Activated B cell treated with CpG ODN at 0.5 μM for 24 hours (primary cell): ENCODE measurements around the gene SPIRE1. TPM values are rescaled to one million over a fixed set of nuclear protein-coding genes. Genes with fewer than 3 reads are reported as not detected.
"Not testable (repeated sequence)": the region's sequence is repeated elsewhere in the genome, so short reads cannot be mapped to it uniquely, and the experiment has no call there.

Experiments
- ATAC-seq: fragments of 200-7000 bp; cut with Tn5 transposase; one replicate; pipeline ENCODE4 v1.10.0; 2021; ENCODE audit warnings: low read depth, mild to moderate bottlenecking, moderate library complexity
- CTCF ChIA-PET: fragments of 350-600 bp; sonication (Branson Sonifier 250); formaldehyde crosslinking; loops from one replicate; lab custom pipeline; 2021; ENCODE audit warnings: antibody characterized with exemption; lab: Charles Lee
- POLR2A ChIA-PET: fragments of 350-600 bp; sonication (Branson Sonifier 250); formaldehyde crosslinking; loops from one replicate; lab custom pipeline; 2021; ENCODE audit warnings: antibody characterized with exemption; lab: Charles Lee
- DNase-seq: peaks from one replicate; pipeline ENCODE4 v3.0.0; 2022
- H3K27ac Mint-ChIP-seq: one replicate; pipeline ENCODE4 v1.8.0; 2020; ENCODE audit warnings: mixed read lengths
- H3K27me3 Mint-ChIP-seq: one replicate; pipeline ENCODE4 v1.8.0; 2021; ENCODE audit warnings: mixed read lengths
- H3K36me3 Mint-ChIP-seq: one replicate; pipeline ENCODE4 v1.8.0; 2021; ENCODE audit warnings: low read depth, mixed read lengths
- H3K4me1 Mint-ChIP-seq: one replicate; pipeline ENCODE4 v1.8.0; 2021; ENCODE audit warnings: mixed read lengths
- H3K4me3 Mint-ChIP-seq: one replicate; pipeline ENCODE4 v1.8.0; 2020; ENCODE audit warnings: mild to moderate bottlenecking, mixed read lengths
- H3K9me3 Mint-ChIP-seq: one replicate; pipeline ENCODE4 v1.8.0; 2020; ENCODE audit warnings: mixed read lengths
- intact Hi-C: fragments of 100-400 bp; cut with micrococcal nuclease; formaldehyde crosslinking; loops from one replicate; pipeline ENCODE4 v1.15.1; 2024
- total RNA-seq: library from RNA; stranded (reverse); gene quantifications from 2 replicates; pipeline ENCODE4 v1.2.3, GENCODE V29; 2022
- TF ChIP-seq, protein P1 (sequence below): fragments of 200-600 bp; IDR thresholded peaks from one replicate; pipeline ENCODE4 v1.8.0; 2022; ENCODE audit warnings: antibody characterized with exemption, mild to moderate bottlenecking

Gene SPIRE1
- total RNA-seq, 1 donor from 2014 or later: 2.5 TPM

DNA sequence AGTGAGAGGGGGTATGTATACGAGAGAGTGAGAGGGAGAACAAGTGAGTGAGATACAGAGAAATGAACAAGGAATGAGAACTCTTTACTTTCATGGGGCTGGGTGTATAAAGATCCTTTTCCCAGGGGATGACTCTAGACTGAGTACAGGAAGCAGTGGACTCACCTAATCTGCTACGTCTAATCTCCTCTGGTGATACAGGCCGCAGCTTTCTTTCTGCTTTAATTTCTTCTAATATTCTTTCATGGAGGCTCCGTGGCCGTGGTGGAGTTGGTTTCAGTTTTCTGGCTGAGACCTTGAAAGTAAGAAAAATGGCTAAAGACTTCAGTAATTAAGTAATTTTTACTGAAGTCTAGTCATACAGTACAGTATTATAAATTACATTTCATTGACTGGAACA, 165.0 kb downstream of the SPIRE1 start:
- Mint-ChIP-seq H3K4me1 (no peaks in the 10 kb centered on the region), H3K27me3 (no peaks in the 10 kb centered on the region), H3K36me3 (no peaks in the 10 kb centered on the region), H3K9me3 (no peaks in the 10 kb centered on the region), H3K27ac (no peak overlapping the region), H3K4me3 (no peak overlapping the region)
- DNase-seq (no peak), ATAC-seq (no peak)
- TF ChIP-seq, protein P1, sequence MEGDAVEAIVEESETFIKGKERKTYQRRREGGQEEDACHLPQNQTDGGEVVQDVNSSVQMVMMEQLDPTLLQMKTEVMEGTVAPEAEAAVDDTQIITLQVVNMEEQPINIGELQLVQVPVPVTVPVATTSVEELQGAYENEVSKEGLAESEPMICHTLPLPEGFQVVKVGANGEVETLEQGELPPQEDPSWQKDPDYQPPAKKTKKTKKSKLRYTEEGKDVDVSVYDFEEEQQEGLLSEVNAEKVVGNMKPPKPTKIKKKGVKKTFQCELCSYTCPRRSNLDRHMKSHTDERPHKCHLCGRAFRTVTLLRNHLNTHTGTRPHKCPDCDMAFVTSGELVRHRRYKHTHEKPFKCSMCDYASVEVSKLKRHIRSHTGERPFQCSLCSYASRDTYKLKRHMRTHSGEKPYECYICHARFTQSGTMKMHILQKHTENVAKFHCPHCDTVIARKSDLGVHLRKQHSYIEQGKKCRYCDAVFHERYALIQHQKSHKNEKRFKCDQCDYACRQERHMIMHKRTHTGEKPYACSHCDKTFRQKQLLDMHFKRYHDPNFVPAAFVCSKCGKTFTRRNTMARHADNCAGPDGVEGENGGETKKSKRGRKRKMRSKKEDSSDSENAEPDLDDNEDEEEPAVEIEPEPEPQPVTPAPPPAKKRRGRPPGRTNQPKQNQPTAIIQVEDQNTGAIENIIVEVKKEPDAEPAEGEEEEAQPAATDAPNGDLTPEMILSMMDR: no peak
- POLR2A ChIA-PET: no interaction called here
- intact Hi-C loops: no loop called here
- CTCF ChIA-PET: no interaction called here

DNA sequence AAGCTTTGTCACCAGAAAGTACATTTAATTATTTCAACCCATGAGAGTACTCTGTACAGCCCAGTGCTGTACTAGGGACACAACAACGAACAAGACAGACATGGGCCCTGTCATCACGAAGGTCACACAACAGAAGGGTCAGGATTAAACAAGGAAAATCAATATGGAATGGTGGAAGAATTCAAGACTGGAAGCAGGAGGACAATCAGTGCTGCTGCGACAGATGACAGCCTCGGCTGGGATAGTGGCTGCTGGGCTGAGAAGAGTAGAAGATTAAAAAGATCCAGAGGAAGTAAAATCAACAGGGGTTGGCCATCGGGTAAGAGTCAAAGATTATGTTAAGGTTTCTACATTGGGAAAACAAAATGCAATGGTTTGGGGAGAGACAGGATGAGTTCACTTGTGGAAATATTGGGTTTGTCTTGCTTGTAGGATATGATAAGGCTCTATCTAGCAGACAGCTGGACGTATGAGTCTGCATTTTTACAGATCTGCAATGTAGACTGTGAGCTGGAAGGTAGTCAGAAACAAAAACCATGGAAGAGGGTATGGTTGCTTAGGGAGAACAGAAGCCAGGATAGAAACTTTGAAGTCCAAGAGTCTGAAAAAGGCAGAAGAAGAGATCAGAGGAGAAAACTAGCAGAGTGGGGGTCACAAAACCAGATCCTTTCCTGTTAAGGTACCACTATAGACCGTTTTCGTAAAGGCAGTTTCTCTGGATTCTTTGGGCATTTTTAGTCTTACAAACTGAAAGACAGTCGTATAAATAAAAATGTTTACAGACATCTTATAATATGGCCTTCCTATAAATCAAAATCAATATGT, 166.1 kb downstream of the SPIRE1 start:
- ChIA-PET CTCF (no interaction called here), POLR2A (no interaction called here)
- no peak for DNase-seq
- Mint-ChIP-seq H3K36me3 (no peaks in the 10 kb centered on the region), H3K4me1 (no peaks in the 10 kb centered on the region), H3K27me3 (no peaks in the 10 kb centered on the region), H3K4me3 (no peak overlapping the region), H3K9me3 (no peaks in the 10 kb centered on the region), H3K27ac (no peak overlapping the region)
- intact Hi-C loops: no loop called here
- ATAC-seq: no peak
- TF ChIP-seq, protein P1: no peak

DNA sequence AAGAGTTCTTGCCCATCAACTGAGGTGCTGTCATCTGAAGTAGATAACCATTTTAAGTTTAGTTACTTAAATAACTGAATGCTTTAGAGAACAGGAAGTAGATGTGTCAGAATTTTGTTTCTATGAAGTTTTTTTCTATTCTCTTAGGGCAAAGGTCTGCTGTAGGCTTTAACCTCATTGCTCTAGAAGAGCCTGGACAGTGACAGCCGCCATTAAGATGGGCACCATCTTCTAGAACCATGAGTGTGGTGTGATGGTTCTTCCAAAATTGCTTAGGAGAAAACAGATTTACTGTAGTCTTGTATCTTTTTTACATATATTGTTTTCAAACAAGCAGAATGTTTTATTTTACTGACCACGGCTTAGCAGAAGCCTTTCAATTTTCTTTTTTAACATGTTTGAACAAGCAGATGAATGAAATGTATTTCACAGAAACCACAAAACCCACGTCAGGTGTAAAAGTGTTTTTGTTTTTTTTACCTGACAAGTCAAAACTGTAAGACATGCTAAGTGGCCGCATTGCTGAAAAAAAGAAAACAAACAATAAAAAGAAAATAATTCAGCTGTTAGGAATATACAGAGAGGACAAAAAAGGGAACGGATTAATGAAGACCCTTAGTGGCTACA, 172.3 kb downstream of the SPIRE1 start:
- H3K27me3 Mint-ChIP-seq: no peaks in the 10 kb centered on the region
- no peaks in the 10 kb centered on the region for H3K36me3 Mint-ChIP-seq
- H3K27ac Mint-ChIP-seq: no peak overlapping the region
- no peaks in the 10 kb centered on the region for H3K9me3 Mint-ChIP-seq
- no peaks in the 10 kb centered on the region for H3K4me1 Mint-ChIP-seq
- no peak overlapping the region for H3K4me3 Mint-ChIP-seq
- ChIA-PET CTCF (no interaction called here), POLR2A (no interaction called here)
- DNase-seq: no peak
- TF ChIP-seq, protein P1: no peak
- intact Hi-C loops: no loop called here
- ATAC-seq: no peak

DNA sequence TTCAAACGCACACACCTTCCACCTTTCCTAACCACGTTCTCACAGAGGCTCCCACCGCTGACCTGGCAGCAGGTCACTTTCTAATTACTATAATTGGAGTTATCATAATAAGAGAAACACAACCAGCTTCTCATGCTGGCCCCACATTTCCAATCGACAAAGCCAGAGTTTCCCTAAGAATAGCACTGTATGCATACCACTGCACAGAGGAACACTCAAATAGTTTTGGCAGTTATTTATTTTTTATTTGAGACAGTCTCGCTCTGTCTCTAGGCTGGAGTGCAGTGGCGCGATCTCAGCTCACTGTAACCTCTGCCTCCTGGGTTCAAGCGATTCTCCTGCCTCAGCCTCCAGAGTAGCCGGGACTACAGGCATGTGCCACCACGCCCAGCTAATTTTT, 176.0 kb downstream of the SPIRE1 start:
- H3K9me3 Mint-ChIP-seq, H3K27me3 Mint-ChIP-seq, H3K27ac Mint-ChIP-seq, ATAC-seq, POLR2A ChIA-PET, intact Hi-C loops, CTCF ChIA-PET, H3K4me3 Mint-ChIP-seq, H3K36me3 Mint-ChIP-seq, H3K4me1 Mint-ChIP-seq, DNase-seq: not testable (repeated sequence)

DNA sequence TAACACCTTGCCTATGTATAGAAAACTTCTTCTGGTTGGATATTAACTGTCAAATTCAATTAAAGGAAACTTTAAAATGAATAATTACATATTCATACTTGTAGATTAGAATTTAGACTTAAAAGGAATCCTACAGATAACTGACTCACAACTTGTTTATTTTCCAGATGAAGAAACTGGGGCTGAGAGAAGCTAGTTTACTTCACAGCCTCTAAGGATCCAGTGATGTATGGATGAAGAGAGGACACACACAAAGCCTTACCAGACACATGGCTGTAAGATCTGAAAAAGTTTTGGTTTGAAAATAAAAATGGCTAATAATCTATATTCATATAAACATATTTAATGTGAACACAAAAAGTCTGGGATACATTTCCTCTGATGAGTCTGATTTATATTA, 177.9 kb downstream of the SPIRE1 start:
- H3K4me1 Mint-ChIP-seq: no peaks in the 10 kb centered on the region
- no peak overlapping the region for H3K4me3 Mint-ChIP-seq
- ChIA-PET POLR2A (no interaction called here), CTCF (no interaction called here)
- TF ChIP-seq, protein P1: no peak
- no peak overlapping the region for H3K27ac Mint-ChIP-seq
- intact Hi-C loops: no loop called here
- no peaks in the 10 kb centered on the region for H3K9me3 Mint-ChIP-seq
- DNase-seq: no peak
- H3K36me3 Mint-ChIP-seq: no peaks in the 10 kb centered on the region
- no peaks in the 10 kb centered on the region for H3K27me3 Mint-ChIP-seq
- no peak for ATAC-seq
